Neural progenitor cell (in vitro differentiated cells): ENCODE results near the gene WIPF2. TPM values are rescaled to one million over a fixed set of nuclear protein-coding genes. Genes with fewer than 3 reads are reported as not detected.
A peak's percentile ranks its signal among the peaks of the same experiment; 100 is the strongest.

ENCODE experiments used
- DNase-seq: peaks from one replicate; pipeline ENCODE4 v3.0.0-alpha.2; 2016; ENCODE audit warnings: low spot score
- H2AFZ ChIP-seq: fragments of 200-600 bp; sonication (generic); replicated peaks from 2 replicates; pipeline ENCODE4 v1.6.1; 2016; ENCODE audit warnings: antibody characterized with exemption
- H3F3A ChIP-seq: fragments of 200-600 bp; sonication (generic); 2 replicates; pipeline ENCODE4 v1.6.1; 2016; ENCODE audit warnings: antibody characterized with exemption, low read depth
- H3K27ac ChIP-seq: fragments of 200-600 bp; sonication (generic); 2 replicates; pipeline ENCODE4 v1.5.1; 2016; ENCODE audit warnings: mild to moderate bottlenecking
- H3K27me3 ChIP-seq: fragments of 200-600 bp; sonication (generic); 2 replicates; pipeline ENCODE4 v1.6.1; 2016; ENCODE audit warnings: mild to moderate bottlenecking, moderate library complexity
- H3K36me3 ChIP-seq: fragments of 200-600 bp; sonication (generic); 2 replicates; pipeline ENCODE4 v1.5.1; 2016
- H3K4me1 ChIP-seq: fragments of 200-600 bp; sonication (generic); 2 replicates; pipeline ENCODE4 v1.6.1; 2016; ENCODE audit warnings: mixed run types
- H3K4me2 ChIP-seq: fragments of 200-600 bp; sonication (generic); 2 replicates; pipeline ENCODE4 v1.6.1; 2016
- H3K4me3 ChIP-seq: fragments of 200-600 bp; sonication (generic); 2 replicates; pipeline ENCODE4 v1.5.1; 2016
- H3K79me2 ChIP-seq: fragments of 200-600 bp; sonication (generic); 2 replicates; pipeline ENCODE4 v1.6.1; 2016; ENCODE audit warnings: low read depth
- H3K9ac ChIP-seq: fragments of 200-600 bp; sonication (generic); 2 replicates; pipeline ENCODE4 v1.6.1; 2016
- H3K9me3 ChIP-seq: fragments of 200-600 bp; sonication (generic); 2 replicates; pipeline ENCODE4 v1.5.1; 2016; ENCODE audit warnings: low read depth
- H4K20me1 ChIP-seq: fragments of 200-600 bp; sonication (generic); 2 replicates; pipeline ENCODE4 v1.6.1; 2016; ENCODE audit warnings: low read depth
- H3K27ac Mint-ChIP-seq: 3 replicates; pipeline ENCODE4 v1.8.0; 2021; ENCODE audit warnings: mixed read lengths
- H3K27me3 Mint-ChIP-seq: 2 replicates; pipeline ENCODE4 v1.8.0; 2022; ENCODE audit warnings: low read depth, mild to moderate bottlenecking, inconsistent platforms, moderate library complexity, mixed read lengths; ENCODE audit not compliant: insufficient read depth
- H3K36me3 Mint-ChIP-seq: 3 replicates; pipeline ENCODE4 v1.8.0; 2021; ENCODE audit warnings: mixed read lengths
- H3K4me1 Mint-ChIP-seq: 3 replicates; pipeline ENCODE4 v1.8.0; 2021; ENCODE audit warnings: mixed read lengths
- H3K4me3 Mint-ChIP-seq: 3 replicates; pipeline ENCODE4 v1.8.0; 2021; ENCODE audit warnings: mild to moderate bottlenecking, moderate library complexity, mixed read lengths
- H3K9me3 Mint-ChIP-seq: 3 replicates; pipeline ENCODE4 v1.8.0; 2020; ENCODE audit warnings: mixed read lengths
- CTCF ChIP-seq: fragments of 200-600 bp; sonication (generic); IDR thresholded peaks from 2 replicates; pipeline ENCODE4 v1.5.1; 2017; ENCODE audit warnings: antibody characterized with exemption, mild to moderate bottlenecking
- EZH2 ChIP-seq: fragments of 200-600 bp; sonication (generic); IDR thresholded peaks from 2 replicates; pipeline ENCODE4 v1.6.1; 2017; ENCODE audit warnings: antibody characterized with exemption, mild to moderate bottlenecking, moderate library complexity
- EZH2phosphoT487 ChIP-seq: fragments of 200-600 bp; sonication (generic); IDR thresholded peaks from 2 replicates; pipeline ENCODE4 v1.6.1; 2017; ENCODE audit warnings: antibody characterized with exemption
- total RNA-seq: library from RNA; depleted of rRNA; stranded (reverse); fragments of >200 nt; gene quantifications from 2 replicates; pipeline ENCODE4 v1.2.3, GENCODE V29; 2015; ENCODE audit warnings: low replicate concordance

WIPF2 gene
- total RNA-seq, 1 donor from 2014 or later = 6.8 TPM

- no peaks in the 10 kb centered on the region for H3K36me3 ChIP-seq
- Mint-ChIP-seq H3K4me1 (peaks cover 27% of the 10 kb centered on the region), H3K27ac (no peak overlapping the region), H3K9me3 (no peaks in the 10 kb centered on the region), H3K4me3 (no peak overlapping the region), H3K36me3 (no peaks in the 10 kb centered on the region), H3K27me3 (peaks cover 11% of the 10 kb centered on the region)
- no peaks in the 10 kb centered on the region for H3K27me3 ChIP-seq
- no peaks in the 10 kb centered on the region for H3K79me2 ChIP-seq
- no peak for DNase-seq
- peak overlapping the region; percentile 59 for H3K4me2 ChIP-seq
- H2AFZ ChIP-seq = no peak overlapping the region
- no peak for TF ChIP-seq EZH2phosphoT487
- no peak overlapping the region for H3K4me3 ChIP-seq
- H3K9ac ChIP-seq = no peak overlapping the region
- peaks cover 21% of the 10 kb centered on the region for H4K20me1 ChIP-seq
- H3K4me1 ChIP-seq = peaks cover 46% of the 10 kb centered on the region
- peaks cover 53% of the 10 kb centered on the region for H3F3A ChIP-seq
- H3K27ac ChIP-seq = peak overlapping the region; percentile 26
- no peaks in the 10 kb centered on the region for H3K9me3 ChIP-seq
Measured at GRCh38 chr17:40306395-40306794, 87.3 kb downstream of the WIPF2 start.

- H3K9me3 Mint-ChIP-seq = no peaks in the 10 kb centered on the region
- TF ChIP-seq CTCF = no peak
- TF ChIP-seq EZH2 = no peak
- TF ChIP-seq EZH2phosphoT487 = no peak
- H3K4me1 Mint-ChIP-seq = peaks cover 33% of the 10 kb centered on the region
- Histone ChIP-seq H4K20me1 (peaks cover 21% of the 10 kb centered on the region), H3F3A (peaks cover 45% of the 10 kb centered on the region), H3K9me3 (no peaks in the 10 kb centered on the region), H3K4me3 (no peak overlapping the region), H3K27me3 (no peaks in the 10 kb centered on the region), H3K79me2 (no peaks in the 10 kb centered on the region), H3K9ac (no peak overlapping the region), H3K4me1 (peaks cover 47% of the 10 kb centered on the region), H3K27ac (no peak overlapping the region), H3K4me2 (peak overlapping the region; percentile 59), H2AFZ (no peak overlapping the region), H3K36me3 (no peaks in the 10 kb centered on the region)
- no peak overlapping the region for H3K4me3 Mint-ChIP-seq
- H3K27me3 Mint-ChIP-seq = peaks cover 11% of the 10 kb centered on the region
- no peak overlapping the region for H3K27ac Mint-ChIP-seq
- H3K36me3 Mint-ChIP-seq = no peaks in the 10 kb centered on the region
- peak; percentile 60 for DNase-seq
Measured at GRCh38 chr17:40307001-40307730, 88.1 kb downstream of the WIPF2 start.

GRCh38 chr17:40307740-40308239 lies 88.7 kb downstream of the WIPF2 start:
- DNase-seq = no peak
- H3K4me1 Mint-ChIP-seq = peaks cover 36% of the 10 kb centered on the region

More at GRCh38 chr17:40307740-40308239, 88.7 kb downstream of the WIPF2 start:
- Histone ChIP-seq H3K4me2 (peak overlapping the region; percentile 59), H2AFZ (no peak overlapping the region), H3K9me3 (no peaks in the 10 kb centered on the region), H3F3A (peaks cover 39% of the 10 kb centered on the region), H3K27ac (no peak overlapping the region), H3K27me3 (no peaks in the 10 kb centered on the region), H3K36me3 (no peaks in the 10 kb centered on the region), H3K4me3 (no peak overlapping the region), H3K9ac (no peak overlapping the region), H3K4me1 (peaks cover 50% of the 10 kb centered on the region), H3K79me2 (no peaks in the 10 kb centered on the region), H4K20me1 (peaks cover 21% of the 10 kb centered on the region)
- H3K27ac Mint-ChIP-seq = no peak overlapping the region
- peaks cover 11% of the 10 kb centered on the region for H3K27me3 Mint-ChIP-seq
- H3K36me3 Mint-ChIP-seq = no peaks in the 10 kb centered on the region
- TF ChIP-seq EZH2phosphoT487 = no peak
- no peak for TF ChIP-seq CTCF
- no peak for TF ChIP-seq EZH2
- H3K9me3 Mint-ChIP-seq = no peaks in the 10 kb centered on the region
- no peak overlapping the region for H3K4me3 Mint-ChIP-seq
